ENCODE results near the gene HOTAIR. TPM values are rescaled to one million over a fixed set of nuclear protein-coding genes. Genes with fewer than 3 reads are reported as not detected.

Gene HOTAIR
- polyA plus RNA-seq, 2 of the 4 experiments (the other 2 are of a cell fraction), result 0.67 to 0.71 TPM

GRCh38 chr12:54011665-54012532 lies 37.1 kb upstream of the HOTAIR start:
- ATAC-seq (no peak), DNase-seq (ENCODE audit: low read depth in 1 of 2, low spot score in 1 of 2) (no peak), FAIRE-seq (no peak)
- H3K4me2 ChIP-seq, result peak overlapping the region; percentile 87
- 82% methylated on average over 14 of the region's 14 CpGs for WGBS (ENCODE audit: missing lambda C conversion rate)
- peak overlapping the region in 1 of 2 experiments; percentile 77; a peak in 3 of 6 replicates for H3K27ac ChIP-seq
- H3K4me1 ChIP-seq, result peaks cover 52% of the 10 kb centered on the region
- POLR2A ChIA-PET, result no interaction called here
- H3K9me3 ChIP-seq, result no peaks in the 10 kb centered on the region
- no peak for TF ChIP-seq CTCF (IDR thresholded peaks at IDR 0.05)
- no peak for TF ChIP-seq ELK1 (IDR thresholded peaks at IDR 0.05; ENCODE audit: low read depth, low read length)
- TF ChIP-seq MAX (IDR thresholded peaks at IDR 0.05), result no peak
- CTCF ChIA-PET, result interaction anchor here (28.7 kb wide), 1 partner anchor 188 kb away, joined by 1074 read pairs; the partner anchor contains the start of gene SMUG1
- no peak overlapping the region for H3K4me3 ChIP-seq

- Histone ChIP-seq H3K4me1 (peaks cover 52% of the 10 kb centered on the region), H3K9me3 (no peaks in the 10 kb centered on the region), H3K27ac (peak overlapping the region in 1 of 2 experiments; percentile 97; a peak in 3 of 6 replicates), H3K4me2 (peak overlapping the region; percentile 87), H3K4me3 (no peak overlapping the region)
- no peak for ATAC-seq
- ChIA-PET POLR2A (no interaction called here), CTCF (interaction anchor here (1.3 to 28.7 kb wide), 4 partner anchors 19 to 209 kb away, joined by 4 to 1074 read pairs (median 15); partner anchors contain the start of genes HOXC5 and SMUG1)
- 61% methylated on average over 17 of the region's 17 CpGs for WGBS (ENCODE audit: missing lambda C conversion rate)
- FAIRE-seq, result no peak
- no peak for DNase-seq (ENCODE audit: low read depth in 1 of 2, low spot score in 1 of 2)
- TF ChIP-seq RARB (CRISPR knock-in tag; IDR thresholded peaks at IDR 0.05) (no peak), GATA3 (IDR thresholded peaks at IDR 0.05; ENCODE audit: borderline replicate concordance) (no peak), ELK1 (IDR thresholded peaks at IDR 0.05; ENCODE audit: low read depth, low read length) (no peak)
Observed at GRCh38 chr12:54010972-54011664, 36.4 kb upstream of the HOTAIR start.

- 80% methylated on average over 10 of the region's 10 CpGs for WGBS (ENCODE audit: missing lambda C conversion rate)
- CTCF ChIA-PET, result interaction anchor here (1.3 to 28.7 kb wide), 5 partner anchors 18 to 210 kb away, joined by 3 to 1074 read pairs (median 8); partner anchors contain the start of genes HOXC5 and SMUG1
- Histone ChIP-seq H3K9me3 (no peaks in the 10 kb centered on the region), H3K4me2 (peak overlapping the region; percentile 87), H3K27ac (peak overlapping the region; percentile 76 to 97; a peak in 4 of 6 replicates), H3K4me3 (peak overlapping the region; percentile 54), H3K4me1 (peaks cover 48% of the 10 kb centered on the region)
- DNase-seq (ENCODE audit: low read depth in 1 of 2, low spot score in 1 of 2) (no peak), FAIRE-seq (no peak), ATAC-seq (peak in 1 of 2 experiments; percentile 20; a peak in 3 of 6 replicates)
- POLR2A ChIA-PET, result interaction anchor here (1.6 kb wide), 1 partner anchor 14 kb away, joined by 5 read pairs; no protein-coding TSS in a partner anchor
- TF ChIP-seq RARB (CRISPR knock-in tag; IDR thresholded peaks at IDR 0.05) (no peak), TP53 (CRISPR knock-in tag; IDR thresholded peaks at IDR 0.05) (no peak), ATOH8 (CRISPR knock-in tag; IDR thresholded peaks at IDR 0.05; ENCODE audit: low read depth) (no peak), HDAC2 (IDR thresholded peaks at IDR 0.05) (no peak), MYC (IDR thresholded peaks at IDR 0.05; ENCODE audit: borderline replicate concordance, low read length) (no peak), BCL3 (IDR thresholded peaks at IDR 0.05) (no peak), ZFP36 (IDR thresholded peaks at IDR 0.05; ENCODE audit: borderline replicate concordance, partially characterized antibody) (no peak), GATA3 (IDR thresholded peaks at IDR 0.05; ENCODE audit: borderline replicate concordance) (no peak)
Observed at GRCh38 chr12:54010053-54010971, 35.6 kb upstream of the HOTAIR start.

All from A549 (cell line).